Endothelial cell (in vitro differentiated cells): Measurements from ENCODE around the gene MAD1L1. TPM values are rescaled to one million over a fixed set of nuclear protein-coding genes. Genes with fewer than 3 reads are reported as not detected.

Experiments
- DNase-seq: peaks from one replicate; pipeline ENCODE4 v3.0.0; 2021; ENCODE audit warnings: low spot score
- H3K27ac Mint-ChIP-seq: one replicate; pipeline ENCODE4 v1.8.0; 2021; ENCODE audit warnings: mixed read lengths, inconsistent platforms; ENCODE audit not compliant: unreplicated experiment
- H3K27me3 Mint-ChIP-seq: one replicate; pipeline ENCODE4 v1.8.0; 2021; ENCODE audit warnings: mild to moderate bottlenecking, moderate library complexity, mixed read lengths, inconsistent platforms; ENCODE audit not compliant: unreplicated experiment
- H3K36me3 Mint-ChIP-seq: one replicate; pipeline ENCODE4 v1.8.0; 2021; ENCODE audit warnings: mild to moderate bottlenecking, low read depth, mixed read lengths, inconsistent platforms; ENCODE audit not compliant: unreplicated experiment
- H3K4me1 Mint-ChIP-seq: one replicate; pipeline ENCODE4 v1.8.0; 2021; ENCODE audit warnings: mild to moderate bottlenecking, mixed read lengths, inconsistent platforms; ENCODE audit not compliant: unreplicated experiment
- H3K4me3 Mint-ChIP-seq: one replicate; pipeline ENCODE4 v1.8.0; 2021; ENCODE audit warnings: mild to moderate bottlenecking, mixed read lengths, inconsistent platforms; ENCODE audit not compliant: unreplicated experiment
- H3K9me3 Mint-ChIP-seq: one replicate; pipeline ENCODE4 v1.8.0; 2021; ENCODE audit warnings: mixed read lengths, inconsistent platforms; ENCODE audit not compliant: unreplicated experiment
- total RNA-seq: library from RNA; stranded (reverse); fragmentation: NEBNext Ultra II Directional; extraction: Animal tissue kit (Norgen Biotek cat#: 25700); gene quantifications from one replicate; pipeline ENCODE4 v1.2.1, GENCODE V29; 2021; ENCODE audit not compliant: unreplicated experiment
- TF ChIP-seq, protein P1 (sequence below): fragments of 200-600 bp; sonication (generic); IDR thresholded peaks from one replicate; pipeline ENCODE4 v1.5.0; 2021; ENCODE audit warnings: antibody characterized with exemption; ENCODE audit not compliant: unreplicated experiment

Gene MAD1L1
- total RNA-seq, 1 donor from 2014 or later, result 43.3 TPM

- H3K27me3 Mint-ChIP-seq, result peaks cover 15% of the 10 kb centered on the region
- peaks cover 37% of the 10 kb centered on the region for H3K36me3 Mint-ChIP-seq
- H3K9me3 Mint-ChIP-seq, result no peaks in the 10 kb centered on the region
- H3K4me3 Mint-ChIP-seq, result no peak overlapping the region
- no peak for DNase-seq
- H3K27ac Mint-ChIP-seq, result no peak overlapping the region
- H3K4me1 Mint-ChIP-seq, result peaks cover 24% of the 10 kb centered on the region
- TF ChIP-seq, protein P1, sequence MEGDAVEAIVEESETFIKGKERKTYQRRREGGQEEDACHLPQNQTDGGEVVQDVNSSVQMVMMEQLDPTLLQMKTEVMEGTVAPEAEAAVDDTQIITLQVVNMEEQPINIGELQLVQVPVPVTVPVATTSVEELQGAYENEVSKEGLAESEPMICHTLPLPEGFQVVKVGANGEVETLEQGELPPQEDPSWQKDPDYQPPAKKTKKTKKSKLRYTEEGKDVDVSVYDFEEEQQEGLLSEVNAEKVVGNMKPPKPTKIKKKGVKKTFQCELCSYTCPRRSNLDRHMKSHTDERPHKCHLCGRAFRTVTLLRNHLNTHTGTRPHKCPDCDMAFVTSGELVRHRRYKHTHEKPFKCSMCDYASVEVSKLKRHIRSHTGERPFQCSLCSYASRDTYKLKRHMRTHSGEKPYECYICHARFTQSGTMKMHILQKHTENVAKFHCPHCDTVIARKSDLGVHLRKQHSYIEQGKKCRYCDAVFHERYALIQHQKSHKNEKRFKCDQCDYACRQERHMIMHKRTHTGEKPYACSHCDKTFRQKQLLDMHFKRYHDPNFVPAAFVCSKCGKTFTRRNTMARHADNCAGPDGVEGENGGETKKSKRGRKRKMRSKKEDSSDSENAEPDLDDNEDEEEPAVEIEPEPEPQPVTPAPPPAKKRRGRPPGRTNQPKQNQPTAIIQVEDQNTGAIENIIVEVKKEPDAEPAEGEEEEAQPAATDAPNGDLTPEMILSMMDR, result no peak
Observed at GRCh38 chr7:1935176-1936005, 297.4 kb downstream of the MAD1L1 start.

DNA sequence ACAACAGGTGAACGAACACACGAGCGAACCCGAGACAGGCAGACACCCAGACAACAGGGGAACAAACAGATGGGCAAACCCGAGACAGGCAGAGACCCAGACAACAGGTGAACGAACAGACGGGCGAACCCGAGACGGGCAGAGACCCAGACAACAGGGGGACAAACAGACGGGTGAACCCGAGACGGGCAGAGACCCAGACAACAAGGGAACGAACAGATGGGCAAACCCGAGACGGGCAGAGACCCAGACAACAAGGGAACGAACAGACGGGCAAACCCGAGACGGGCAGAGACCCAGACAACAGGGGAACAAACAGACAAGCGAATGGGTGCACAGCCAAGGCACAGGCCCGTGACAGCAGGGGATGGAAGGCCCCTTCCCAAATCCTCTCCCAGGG is 298.0 kb downstream of the MAD1L1 start:
- Mint-ChIP-seq H3K4me1 (peaks cover 24% of the 10 kb centered on the region), H3K27ac (peak overlapping the region; percentile 67), H3K36me3 (peaks cover 37% of the 10 kb centered on the region), H3K4me3 (peak overlapping the region; percentile 81), H3K27me3 (peaks cover 15% of the 10 kb centered on the region), H3K9me3 (no peaks in the 10 kb centered on the region)
- TF ChIP-seq, protein P1, result no peak
- no peak for DNase-seq

DNA sequence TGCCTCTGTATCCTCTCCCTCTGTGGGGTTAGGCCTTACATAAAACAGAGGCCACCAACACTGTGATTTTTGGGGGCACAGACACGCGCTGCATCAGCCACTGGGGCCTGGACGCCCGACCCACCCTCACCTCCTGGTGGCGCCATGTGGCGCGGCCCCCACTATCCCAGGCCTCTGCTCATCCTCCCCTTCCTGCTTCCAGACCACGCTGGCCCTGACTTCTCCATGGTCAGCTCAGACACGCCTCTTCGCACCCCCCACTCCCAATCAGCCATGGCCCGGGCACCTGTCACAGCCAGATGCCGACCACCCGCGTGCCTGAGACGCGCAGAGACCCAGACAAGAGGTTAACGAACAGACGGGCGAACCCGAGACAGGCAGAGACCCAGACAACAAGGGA is 298.7 kb downstream of the MAD1L1 start:
- TF ChIP-seq, protein P1, result no peak
- Mint-ChIP-seq H3K9me3 (no peaks in the 10 kb centered on the region), H3K4me1 (peaks cover 24% of the 10 kb centered on the region), H3K36me3 (peaks cover 37% of the 10 kb centered on the region), H3K4me3 (peak overlapping the region; percentile 23), H3K27ac (no peak overlapping the region), H3K27me3 (peaks cover 15% of the 10 kb centered on the region)
- DNase-seq, result no peak

DNA sequence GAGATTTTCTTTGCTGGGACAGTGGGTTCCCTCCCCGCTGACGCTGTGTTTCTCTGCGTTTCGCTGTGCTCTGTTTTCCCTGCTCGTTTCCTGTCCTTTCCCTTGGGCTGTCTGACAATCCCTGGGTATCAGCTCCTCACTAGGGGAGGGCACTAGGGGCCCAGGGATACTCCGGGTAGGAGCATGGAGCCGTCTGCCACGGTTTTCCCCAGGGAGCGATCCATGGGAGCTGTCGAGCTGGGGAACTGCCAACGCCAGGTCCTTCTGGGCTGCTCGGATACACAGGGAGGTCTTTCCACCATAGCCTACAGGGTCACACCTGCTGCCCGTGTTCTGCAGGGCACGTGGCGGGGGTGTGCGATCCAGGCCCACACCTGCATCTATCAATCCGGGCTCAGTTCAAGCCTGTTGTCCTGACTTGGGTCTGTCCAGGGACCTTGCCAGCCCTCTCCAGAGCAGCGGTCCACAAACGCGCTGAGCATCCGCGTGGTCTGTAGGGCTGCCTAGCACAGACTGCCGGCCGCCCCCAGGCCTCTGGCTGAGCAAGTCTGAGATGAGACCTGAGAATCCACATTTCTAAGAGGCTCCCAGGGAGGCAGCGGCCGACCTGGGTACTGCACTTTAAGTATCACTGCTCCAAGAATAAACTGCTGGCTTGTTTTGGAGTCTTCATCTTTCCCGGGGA is 299.5 kb downstream of the MAD1L1 start:
- Mint-ChIP-seq H3K27me3 (peaks cover 15% of the 10 kb centered on the region), H3K36me3 (peaks cover 32% of the 10 kb centered on the region), H3K27ac (peak overlapping the region; percentile 69), H3K9me3 (no peaks in the 10 kb centered on the region), H3K4me3 (peak overlapping the region; percentile 33), H3K4me1 (peaks cover 20% of the 10 kb centered on the region)
- TF ChIP-seq, protein P1, result no peak
- no peak for DNase-seq

- H3K27ac Mint-ChIP-seq, result peak overlapping the region; percentile 82
- H3K36me3 Mint-ChIP-seq, result peaks cover 29% of the 10 kb centered on the region
- TF ChIP-seq, protein P1, result no peak
- no peak overlapping the region for H3K4me3 Mint-ChIP-seq
- H3K27me3 Mint-ChIP-seq, result peaks cover 15% of the 10 kb centered on the region
- DNase-seq, result no peak
- peaks cover 19% of the 10 kb centered on the region for H3K4me1 Mint-ChIP-seq
- H3K9me3 Mint-ChIP-seq, result no peaks in the 10 kb centered on the region
Observed at GRCh38 chr7:1931951-1932270, 300.8 kb downstream of the MAD1L1 start.
